Body of pancreas (tissue), 4 donors: ENCODE results near the gene ATG7.

Experiments used
- POLR2A ChIP-seq, 3 donors: fragments of 450-650 bp; IDR thresholded peaks; one replicate each; pipeline ENCODE4 v1.6.1; 2016; ENCODE audit warnings: antibody characterized with exemption in 3 of 3, mild to moderate bottlenecking in 2 of 3
- TF ChIP-seq, protein P1 (sequence below), 7 experiments: fragments of 450-650 bp in 4 of 7; fragments of 200-600 bp in 3 of 7; sonication (generic) in 3 of 7; IDR thresholded peaks; one replicate each; pipeline ENCODE4 v1.5.1; 2016 to 2019; ENCODE audit warnings: antibody characterized with exemption in 7 of 7

DNA sequence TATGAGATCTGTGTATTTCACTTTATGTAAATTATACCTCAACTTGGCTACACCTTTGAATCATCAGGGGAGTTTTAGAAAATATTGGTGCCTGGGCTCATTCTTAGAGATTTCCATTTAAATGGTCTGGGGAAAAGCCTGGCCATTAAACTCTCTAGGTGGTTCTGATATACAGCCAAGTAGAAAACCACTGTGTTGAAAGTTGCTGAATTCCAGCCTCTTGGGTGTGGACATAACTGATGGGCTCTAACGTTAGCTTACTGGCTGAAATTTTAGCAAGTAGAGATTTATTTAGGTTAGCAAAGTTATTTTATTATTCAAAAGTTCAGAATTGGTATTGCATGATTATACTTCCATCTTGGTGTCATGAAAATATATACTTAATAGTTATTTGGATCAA is 84.1 kb downstream of the ATG7 start:
- TF ChIP-seq, protein P1, sequence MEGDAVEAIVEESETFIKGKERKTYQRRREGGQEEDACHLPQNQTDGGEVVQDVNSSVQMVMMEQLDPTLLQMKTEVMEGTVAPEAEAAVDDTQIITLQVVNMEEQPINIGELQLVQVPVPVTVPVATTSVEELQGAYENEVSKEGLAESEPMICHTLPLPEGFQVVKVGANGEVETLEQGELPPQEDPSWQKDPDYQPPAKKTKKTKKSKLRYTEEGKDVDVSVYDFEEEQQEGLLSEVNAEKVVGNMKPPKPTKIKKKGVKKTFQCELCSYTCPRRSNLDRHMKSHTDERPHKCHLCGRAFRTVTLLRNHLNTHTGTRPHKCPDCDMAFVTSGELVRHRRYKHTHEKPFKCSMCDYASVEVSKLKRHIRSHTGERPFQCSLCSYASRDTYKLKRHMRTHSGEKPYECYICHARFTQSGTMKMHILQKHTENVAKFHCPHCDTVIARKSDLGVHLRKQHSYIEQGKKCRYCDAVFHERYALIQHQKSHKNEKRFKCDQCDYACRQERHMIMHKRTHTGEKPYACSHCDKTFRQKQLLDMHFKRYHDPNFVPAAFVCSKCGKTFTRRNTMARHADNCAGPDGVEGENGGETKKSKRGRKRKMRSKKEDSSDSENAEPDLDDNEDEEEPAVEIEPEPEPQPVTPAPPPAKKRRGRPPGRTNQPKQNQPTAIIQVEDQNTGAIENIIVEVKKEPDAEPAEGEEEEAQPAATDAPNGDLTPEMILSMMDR (IDR thresholded peaks at IDR 0.05): no peak
- TF ChIP-seq POLR2A (IDR thresholded peaks at IDR 0.05): no peak
